A549 (cell line): ENCODE data around the gene TSNAXIP1. TPM values are rescaled to one million over a fixed set of nuclear protein-coding genes. Genes with fewer than 3 reads are reported as not detected.

Source experiments
- ATAC-seq, 2 experiments: fragments of 200-7000 bp in 1 of 2; fragments of >200 bp in 1 of 2; cut with Nextera tagmentation in 1 of 2; cut with Tn5 transposase in 1 of 2; 3 replicates each; pipeline versions ENCODE4 v1.8.0 to v1.9.1; 2018 to 2020; ENCODE audit warnings: mild to moderate bottlenecking in 1 of 2, moderate library complexity in 1 of 2
- CTCF ChIA-PET: fragments of 300-600 bp; sonication (Branson Sonifier 250); formaldehyde crosslinking; extraction: SDS; loops from one replicate; lab custom pipeline; 2021; ENCODE audit warnings: antibody characterized with exemption, inconsistent platforms; lab: Yijun Ruan, JAX
- POLR2A ChIA-PET: fragments of 350-600 bp; formaldehyde crosslinking; extraction: SDS; loops from one replicate; lab custom pipeline; 2021; ENCODE audit warnings: antibody characterized with exemption, inconsistent platforms; lab: Yijun Ruan, JAX
- DNase-seq, 2 experiments: peaks; one replicate each; pipeline versions ENCODE4 v3.0.0 to v3.0.0-alpha.2; 2011 to 2016; ENCODE audit warnings: low read depth in 1 of 2, low spot score in 1 of 2
- FAIRE-seq: peaks from 2 replicates; lab custom pipeline; 2011; peaks lifted over from hg19 to GRCh38; lab: Jason Lieb, UNC
- H3K27ac ChIP-seq, 2 experiments: fragments of >200 bp; sonication (Bioruptor Twin); formaldehyde crosslinking; 3 replicates each; pipeline ENCODE4 v1.5.1; 2016 to 2017
- H3K4me1 ChIP-seq: fragments of >200 bp; sonication (Bioruptor Twin); formaldehyde crosslinking; 3 replicates; pipeline ENCODE4 v1.6.1; 2016
- H3K4me2 ChIP-seq: fragments of >200 bp; sonication (Bioruptor Twin); formaldehyde crosslinking; 3 replicates; pipeline ENCODE4 v1.6.1; 2016
- H3K4me3 ChIP-seq: fragments of >200 bp; sonication (Bioruptor Twin); formaldehyde crosslinking; 3 replicates; pipeline ENCODE4 v1.5.1; 2016
- H3K9me3 ChIP-seq: fragments of >200 bp; sonication (Bioruptor Twin); formaldehyde crosslinking; 3 replicates; pipeline ENCODE4 v1.6.1; 2016
- ATOH8 ChIP-seq: fragments of 250-450 bp; sonication (Bioruptor Pico); IDR thresholded peaks from 2 replicates; pipeline ENCODE4 v1.5.0; 2020; ENCODE audit warnings: low read depth, mild to moderate bottlenecking, moderate library complexity
- BCL3 ChIP-seq: fragments of >200 bp; sonication (Bioruptor Twin); formaldehyde crosslinking; IDR thresholded peaks from 3 replicates; pipeline ENCODE4 v1.6.1; 2016
- CBX2 ChIP-seq: fragments of 200-600 bp; sonication (generic); IDR thresholded peaks from 2 replicates; pipeline ENCODE4 v1.6.1; 2016; ENCODE audit warnings: low read depth, mild to moderate bottlenecking, borderline replicate concordance
- CEBPB ChIP-seq, 2 experiments: fragments of >200 bp in 1 of 2; sonication (Bioruptor Twin) in 1 of 2; formaldehyde crosslinking in 1 of 2; IDR thresholded peaks; 2 replicates each; pipeline ENCODE4 v1.6.1; 2012 to 2016
- CHD2 ChIP-seq: fragments of 150-350 bp; IDR thresholded peaks from 2 replicates; pipeline ENCODE4 v1.6.1; 2014; ENCODE audit warnings: low read length; ENCODE audit not compliant: partially characterized antibody
- CHD4 ChIP-seq: fragments of 200-600 bp; sonication (generic); IDR thresholded peaks from 2 replicates; pipeline ENCODE4 v1.6.1; 2016; ENCODE audit warnings: antibody characterized with exemption, mild to moderate bottlenecking, borderline replicate concordance
- ELK1 ChIP-seq: fragments of 150-350 bp; IDR thresholded peaks from 2 replicates; pipeline ENCODE4 v1.6.1; 2014; ENCODE audit warnings: low read depth, mild to moderate bottlenecking, low read length
- ESRRA ChIP-seq: fragments of 150-350 bp; IDR thresholded peaks from 2 replicates; pipeline ENCODE4 v1.6.1; 2014; ENCODE audit warnings: mild to moderate bottlenecking, low read length, borderline replicate concordance
- FOSB ChIP-seq: fragments of 250-450 bp; sonication (Bioruptor Pico); IDR thresholded peaks from 2 replicates; pipeline ENCODE4 v1.5.0; 2020; ENCODE audit warnings: mild to moderate bottlenecking, moderate library complexity
- FOSL2 ChIP-seq, 2 experiments: fragments of 450-650 bp in 1 of 2; fragments of >200 bp in 1 of 2; sonication (Bioruptor Twin) in 1 of 2; formaldehyde crosslinking; IDR thresholded peaks; 2 replicates each; pipeline versions ENCODE4 v1.5.0 to v1.6.1; 2016 to 2020; ENCODE audit warnings: mild to moderate bottlenecking in 1 of 2, moderate library complexity in 1 of 2
- FOXS1 ChIP-seq: fragments of 250-450 bp; sonication (Bioruptor Pico); IDR thresholded peaks from 2 replicates; pipeline ENCODE4 v1.5.0; 2020; ENCODE audit warnings: mild to moderate bottlenecking, moderate library complexity
- HDAC2 ChIP-seq: fragments of 200-600 bp; sonication (generic); IDR thresholded peaks from 2 replicates; pipeline ENCODE4 v1.6.1; 2016
- HES2 ChIP-seq: fragments of >200 bp; sonication (Bioruptor Twin); formaldehyde crosslinking; IDR thresholded peaks from 2 replicates; pipeline ENCODE4 v1.6.1; 2016
- HEYL ChIP-seq: fragments of 250-450 bp; sonication (Bioruptor Pico); IDR thresholded peaks from 2 replicates; pipeline ENCODE4 v1.8.0; 2021; ENCODE audit warnings: mild to moderate bottlenecking, moderate library complexity
- HOXB5 ChIP-seq: fragments of 250-450 bp; sonication (Bioruptor Pico); IDR thresholded peaks from 2 replicates; pipeline ENCODE4 v1.5.0; 2020; ENCODE audit warnings: mild to moderate bottlenecking, moderate library complexity
- JUN ChIP-seq, 2 experiments: fragments of >200 bp; sonication (Bioruptor Twin); formaldehyde crosslinking; IDR thresholded peaks; 2 replicates in 1 of 2; 3 replicates in 1 of 2; pipeline ENCODE4 v1.6.1; 2016 to 2017
- JUNB ChIP-seq: fragments of >200 bp; sonication (Bioruptor Twin); formaldehyde crosslinking; IDR thresholded peaks from 2 replicates; pipeline ENCODE4 v1.6.1; 2016
- KDM1A ChIP-seq: fragments of 200-600 bp; sonication (generic); IDR thresholded peaks from 2 replicates; pipeline ENCODE4 v1.6.1; 2016; ENCODE audit warnings: low read depth, mild to moderate bottlenecking
- MAFK ChIP-seq: fragments of 450-650 bp; IDR thresholded peaks from 2 replicates; pipeline ENCODE4 v1.6.1; 2014; ENCODE audit not compliant: partially characterized antibody
- MAX ChIP-seq: IDR thresholded peaks from 2 replicates; pipeline ENCODE4 v1.6.1; 2012
- MAZ ChIP-seq: fragments of 150-350 bp; IDR thresholded peaks from 2 replicates; pipeline ENCODE4 v1.6.1; 2014; ENCODE audit warnings: antibody characterized with exemption, low read depth, low read length, borderline replicate concordance
- MYC ChIP-seq: IDR thresholded peaks from 2 replicates; pipeline ENCODE4 v1.6.1; 2012; ENCODE audit warnings: mild to moderate bottlenecking, inconsistent platforms, low read length, improper control_type of control experiment, borderline replicate concordance
- NPAS2 ChIP-seq: fragments of 250-450 bp; sonication (Bioruptor Pico); IDR thresholded peaks from 2 replicates; pipeline ENCODE4 v1.8.0; 2022; ENCODE audit warnings: mild to moderate bottlenecking, moderate library complexity, borderline replicate concordance
- POLR2A ChIP-seq: IDR thresholded peaks from 2 replicates; pipeline ENCODE4 v1.6.1; 2012; ENCODE audit warnings: mild to moderate bottlenecking, low read length
- RARB ChIP-seq: fragments of 250-450 bp; sonication (Bioruptor Pico); IDR thresholded peaks from 2 replicates; pipeline ENCODE4 v1.8.0; 2021; ENCODE audit warnings: mild to moderate bottlenecking, moderate library complexity
- REST ChIP-seq: fragments of 200-600 bp; sonication (generic); IDR thresholded peaks from 2 replicates; pipeline ENCODE4 v1.6.1; 2016; ENCODE audit warnings: antibody characterized with exemption, mild to moderate bottlenecking, moderate library complexity
- RFX5 ChIP-seq: fragments of 450-650 bp; IDR thresholded peaks from 2 replicates; pipeline ENCODE4 v1.7.1; 2014; ENCODE audit warnings: antibody characterized with exemption, mild to moderate bottlenecking, moderate library complexity
- SREBF2 ChIP-seq: fragments of 450-650 bp; IDR thresholded peaks from 2 replicates; pipeline ENCODE4 v1.6.1; 2014; ENCODE audit warnings: mild to moderate bottlenecking, moderate library complexity
- ZSCAN20 ChIP-seq: fragments of 250-450 bp; sonication (Bioruptor Pico); IDR thresholded peaks from 2 replicates; pipeline ENCODE4 v1.8.0; 2022; ENCODE audit warnings: mild to moderate bottlenecking, moderate library complexity
- WGBS: methylation state at CpG from one replicate; pipeline ENCODE4 v1.1.6; 2017; ENCODE audit errors: missing lambda C conversion rate; 5-methylcytosine and 5-hydroxymethylcytosine counted together
- polyA plus RNA-seq, 4 experiments: library from polyadenylated mRNA; depleted of rRNA in 3 of 4; stranded (reverse); fragments of >200 nt; fragmentation: RNase III in 1 of 4; extraction: RNeasy Plus Mini Kit Qiagen cat#74134 plus additional on column Dnase treatment in 1 of 4; gene quantifications; 2 replicates in 3 of 4; 3 replicates in 1 of 4; pipeline ENCODE4 v1.2.3, GENCODE V29; 2011 to 2017

The TSNAXIP1 gene
- polyA plus RNA-seq, 2 of the 4 experiments (the other 2 are of a cell fraction), result 0.68 to 1.1 TPM

- TF ChIP-seq CHD2 (no peak), POLR2A (no peak), MAX (no peak), JUNB (no peak), FOSB (CRISPR knock-in tag) (no peak), HEYL (no peak), MAZ (no peak), CHD4 (no peak), RARB (CRISPR knock-in tag) (no peak), JUN (IDR thresholded peaks at IDR 0.05) (no peak), KDM1A (no peak), ESRRA (no peak), MYC (no peak), MAFK (no peak)
- Histone ChIP-seq H3K9me3 (no peaks in the 10 kb centered on the region), H3K4me1 (no peaks in the 10 kb centered on the region), H3K27ac (no peak overlapping the region), H3K4me3 (no peak overlapping the region), H3K4me2 (no peak overlapping the region)
- no peak for FAIRE-seq
- ChIA-PET CTCF (interaction anchor here (0.8 to 1.6 kb wide), 3 partner anchors 13 to 113 kb away, joined by 3 to 4 read pairs (median 3); no protein-coding TSS in a partner anchor), POLR2A (no interaction called here)
- DNase-seq, result no peak
- ATAC-seq, result no peak
- WGBS, result 87% methylated on average over 5 of the region's 5 CpGs
These were observed 20.2 kb upstream of the TSNAXIP1 start for GRCh38 chr16:67786491-67786890.

- Histone ChIP-seq H3K27ac (no peak overlapping the region), H3K9me3 (no peaks in the 10 kb centered on the region), H3K4me3 (no peak overlapping the region), H3K4me1 (no peaks in the 10 kb centered on the region)
- no peak for DNase-seq
- no peak for FAIRE-seq
- CTCF ChIA-PET, result no interaction called here
- TF ChIP-seq POLR2A (no peak), CBX2 (no peak), HOXB5 (CRISPR knock-in tag) (no peak), NPAS2 (CRISPR knock-in tag) (no peak), REST (no peak), ATOH8 (CRISPR knock-in tag) (no peak), KDM1A (no peak), ZSCAN20 (CRISPR knock-in tag) (no peak), FOXS1 (CRISPR knock-in tag) (no peak), CHD4 (no peak), HES2 (no peak), HDAC2 (no peak), CEBPB (IDR thresholded peaks at IDR 0.05) (no peak), ELK1 (no peak), RFX5 (no peak), FOSL2 (IDR thresholded peaks at IDR 0.05) (no peak), FOSL2 (CRISPR knock-in tag; IDR thresholded peaks at IDR 0.05) (no peak), SREBF2 (no peak), BCL3 (no peak)
- TF ChIP-seq, all 56 proteins: peak for 0
- ATAC-seq, result no peak
- no peak overlapping the region for H3K4me2 ChIP-seq
- POLR2A ChIA-PET, result no interaction called here
These were observed 16.6 kb upstream of the TSNAXIP1 start for GRCh38 chr16:67790071-67790470.
